Retinal pigment epithelial cell (primary cell): ENCODE measurements around the gene GAA.

Source experiments
- DNase-seq: peaks from one replicate; pipeline ENCODE4 v3.0.0-alpha.2; 2010; ENCODE audit warnings: low read depth
- H3K4me3 ChIP-seq: 2 replicates; pipeline ENCODE4 v1.5.1; 2011; ENCODE audit warnings: mild to moderate bottlenecking, low read length, control low read depth, moderate library complexity
- TF ChIP-seq, protein P1 (sequence below): conservative IDR thresholded peaks from 2 replicates; pipeline ENCODE4 v1.5.1; 2011; ENCODE audit warnings: low read depth, low read length, control low read depth, inconsistent platforms

The GAA gene

DNA sequence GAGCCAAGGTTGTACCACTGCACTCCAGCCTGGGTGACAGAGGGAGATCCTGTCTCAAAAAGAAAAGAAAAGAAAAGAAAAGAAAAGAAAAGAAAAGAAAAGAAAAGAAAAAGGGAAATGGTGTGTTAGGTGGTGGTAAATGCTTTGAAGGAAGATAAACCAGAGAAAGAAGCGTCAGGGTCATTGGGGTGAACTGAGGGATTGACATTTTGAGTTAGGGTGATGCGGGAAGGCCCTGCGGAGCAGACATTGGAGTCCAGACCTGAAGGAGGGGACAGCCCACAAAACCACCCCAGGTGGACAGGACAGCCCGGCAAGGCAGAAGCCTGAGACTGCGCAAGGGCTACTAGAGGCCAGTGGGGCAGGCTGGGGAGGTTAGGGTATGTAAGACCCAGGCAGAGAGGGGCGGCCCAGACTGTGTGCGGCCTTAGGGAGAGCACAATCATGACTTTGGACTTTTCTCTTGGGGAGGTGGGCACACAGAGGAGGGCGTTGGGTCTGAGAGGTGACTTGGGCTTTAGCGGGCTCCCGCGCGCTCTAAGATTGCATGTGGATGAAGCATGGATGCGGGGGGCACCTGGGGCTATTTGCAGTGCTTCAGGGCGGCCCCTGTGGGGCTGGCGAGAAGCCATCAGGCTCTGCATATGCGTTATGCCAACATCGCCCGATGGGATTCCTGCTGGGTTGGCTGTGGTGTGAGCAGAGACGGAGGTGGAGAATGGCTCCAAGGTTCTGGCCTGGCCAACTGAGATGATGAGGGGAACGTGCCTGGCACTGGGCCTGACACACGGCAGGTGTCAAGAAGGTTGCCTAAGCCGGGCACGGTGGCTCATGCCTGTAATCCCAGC lies 3.3 kb upstream of the GAA start:
- H3K4me3 ChIP-seq = no peak overlapping the region
- TF ChIP-seq, protein P1, sequence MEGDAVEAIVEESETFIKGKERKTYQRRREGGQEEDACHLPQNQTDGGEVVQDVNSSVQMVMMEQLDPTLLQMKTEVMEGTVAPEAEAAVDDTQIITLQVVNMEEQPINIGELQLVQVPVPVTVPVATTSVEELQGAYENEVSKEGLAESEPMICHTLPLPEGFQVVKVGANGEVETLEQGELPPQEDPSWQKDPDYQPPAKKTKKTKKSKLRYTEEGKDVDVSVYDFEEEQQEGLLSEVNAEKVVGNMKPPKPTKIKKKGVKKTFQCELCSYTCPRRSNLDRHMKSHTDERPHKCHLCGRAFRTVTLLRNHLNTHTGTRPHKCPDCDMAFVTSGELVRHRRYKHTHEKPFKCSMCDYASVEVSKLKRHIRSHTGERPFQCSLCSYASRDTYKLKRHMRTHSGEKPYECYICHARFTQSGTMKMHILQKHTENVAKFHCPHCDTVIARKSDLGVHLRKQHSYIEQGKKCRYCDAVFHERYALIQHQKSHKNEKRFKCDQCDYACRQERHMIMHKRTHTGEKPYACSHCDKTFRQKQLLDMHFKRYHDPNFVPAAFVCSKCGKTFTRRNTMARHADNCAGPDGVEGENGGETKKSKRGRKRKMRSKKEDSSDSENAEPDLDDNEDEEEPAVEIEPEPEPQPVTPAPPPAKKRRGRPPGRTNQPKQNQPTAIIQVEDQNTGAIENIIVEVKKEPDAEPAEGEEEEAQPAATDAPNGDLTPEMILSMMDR = no peak
- DNase-seq = no peak

DNA sequence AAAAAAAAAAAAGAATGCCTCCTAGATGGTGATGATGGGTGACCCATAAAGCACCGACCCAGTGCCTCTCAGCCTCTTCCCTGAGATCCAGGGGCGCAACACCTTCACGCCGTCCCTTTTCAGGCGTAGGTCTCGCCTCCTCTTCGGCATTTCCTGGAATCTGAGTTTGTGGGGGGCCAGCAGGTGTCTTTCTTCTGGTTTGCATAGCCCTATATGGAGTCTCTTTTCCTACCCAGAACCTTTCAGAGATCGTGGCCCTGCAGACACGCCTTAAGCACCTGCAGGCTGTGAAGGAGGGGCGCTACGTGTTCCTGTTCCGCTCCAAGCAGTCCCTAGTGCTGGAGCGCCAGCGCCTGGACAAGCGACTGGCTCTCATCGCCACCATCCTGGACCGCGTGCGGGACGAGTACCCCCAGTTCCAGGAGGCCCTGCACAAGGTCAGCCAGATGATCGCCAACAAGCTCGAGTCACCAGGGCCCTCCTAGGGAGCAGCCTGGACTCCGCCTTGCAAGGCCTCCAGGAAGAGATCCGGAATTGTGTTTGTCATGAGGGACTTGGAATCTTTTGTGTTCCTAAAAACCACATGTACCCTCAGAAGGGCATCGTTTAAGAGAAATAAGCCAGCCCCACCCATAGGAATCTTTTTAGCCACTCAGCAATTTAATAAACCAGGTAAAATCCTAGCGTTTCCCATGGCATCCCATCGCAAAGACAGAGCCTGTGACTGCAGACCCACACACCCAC lies 1.9 kb upstream of the GAA start:
- DNase-seq = no peak
- TF ChIP-seq, protein P1 = no peak
- no peak overlapping the region for H3K4me3 ChIP-seq

DNA sequence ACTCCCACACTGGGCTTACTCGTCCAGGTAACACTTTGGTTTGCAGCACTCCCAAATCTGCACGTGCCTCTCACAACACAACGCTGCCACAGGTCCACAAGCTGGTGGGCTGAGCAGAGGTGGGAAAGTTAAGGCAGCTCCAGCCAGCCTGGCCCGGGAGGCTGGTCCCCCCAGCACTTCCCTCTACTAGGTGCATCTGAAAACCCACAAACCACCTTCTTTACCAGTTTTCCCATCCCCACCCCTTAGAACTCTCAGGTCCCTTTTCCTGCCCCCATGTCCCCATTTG lies 1.4 kb upstream of the GAA start:
- no peak for DNase-seq
- TF ChIP-seq, protein P1 = no peak
- no peak overlapping the region for H3K4me3 ChIP-seq

DNA sequence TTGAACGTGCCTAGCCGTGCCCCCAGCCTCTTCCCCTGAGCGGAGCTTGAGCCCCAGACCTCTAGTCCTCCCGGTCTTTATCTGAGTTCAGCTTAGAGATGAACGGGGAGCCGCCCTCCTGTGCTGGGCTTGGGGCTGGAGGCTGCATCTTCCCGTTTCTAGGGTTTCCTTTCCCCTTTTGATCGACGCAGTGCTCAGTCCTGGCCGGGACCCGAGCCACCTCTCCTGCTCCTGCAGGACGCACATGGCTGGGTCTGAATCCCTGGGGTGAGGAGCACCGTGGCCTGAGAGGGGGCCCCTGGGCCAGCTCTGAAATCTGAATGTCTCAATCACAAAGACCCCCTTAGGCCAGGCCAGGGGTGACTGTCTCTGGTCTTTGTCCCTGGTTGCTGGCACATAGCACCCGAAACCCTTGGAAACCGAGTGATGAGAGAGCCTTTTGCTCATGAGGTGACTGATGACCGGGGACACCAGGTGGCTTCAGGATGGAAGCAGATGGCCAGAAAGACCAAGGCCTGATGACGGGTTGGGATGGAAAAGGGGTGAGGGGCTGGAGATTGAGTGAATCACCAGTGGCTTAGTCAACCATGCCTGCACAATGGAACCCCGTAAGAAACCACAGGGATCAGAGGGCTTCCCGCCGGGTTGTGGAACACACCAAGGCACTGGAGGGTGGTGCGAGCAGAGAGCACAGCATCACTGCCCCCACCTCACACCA lies 724 bp downstream of the GAA start:
- DNase-seq = no peak
- TF ChIP-seq, protein P1 = no peak
- peak overlapping the region; percentile 86 for H3K4me3 ChIP-seq

DNA sequence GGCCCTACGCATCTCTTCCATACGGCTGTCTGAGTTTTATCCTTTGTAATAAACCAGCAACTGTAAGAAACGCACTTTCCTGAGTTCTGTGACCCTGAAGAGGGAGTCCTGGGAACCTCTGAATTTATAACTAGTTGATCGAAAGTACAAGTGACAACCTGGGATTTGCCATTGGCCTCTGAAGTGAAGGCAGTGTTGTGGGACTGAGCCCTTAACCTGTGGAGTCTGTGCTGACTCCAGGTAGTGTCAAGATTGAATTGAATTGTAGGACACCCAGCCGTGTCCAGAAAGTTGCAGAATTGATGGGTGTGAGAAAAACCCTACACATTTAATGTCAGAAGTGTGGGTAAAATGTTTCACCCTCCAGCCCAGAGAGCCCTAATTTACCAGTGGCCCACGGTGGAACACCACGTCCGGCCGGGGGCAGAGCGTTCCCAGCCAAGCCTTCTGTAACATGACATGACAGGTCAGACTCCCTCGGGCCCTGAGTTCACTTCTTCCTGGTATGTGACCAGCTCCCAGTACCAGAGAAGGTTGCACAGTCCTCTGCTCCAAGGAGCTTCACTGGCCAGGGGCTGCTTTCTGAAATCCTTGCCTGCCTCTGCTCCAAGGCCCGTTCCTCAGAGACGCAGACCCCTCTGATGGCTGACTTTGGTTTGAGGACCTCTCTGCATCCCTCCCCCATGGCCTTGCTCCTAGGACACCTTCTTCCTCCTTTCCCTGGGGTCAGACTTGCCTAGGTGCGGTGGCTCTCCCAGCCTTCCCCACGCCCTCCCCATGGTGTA lies 1.5 kb downstream of the GAA start:
- no peak overlapping the region for H3K4me3 ChIP-seq
- no peak for DNase-seq
- TF ChIP-seq, protein P1 = no peak

DNA sequence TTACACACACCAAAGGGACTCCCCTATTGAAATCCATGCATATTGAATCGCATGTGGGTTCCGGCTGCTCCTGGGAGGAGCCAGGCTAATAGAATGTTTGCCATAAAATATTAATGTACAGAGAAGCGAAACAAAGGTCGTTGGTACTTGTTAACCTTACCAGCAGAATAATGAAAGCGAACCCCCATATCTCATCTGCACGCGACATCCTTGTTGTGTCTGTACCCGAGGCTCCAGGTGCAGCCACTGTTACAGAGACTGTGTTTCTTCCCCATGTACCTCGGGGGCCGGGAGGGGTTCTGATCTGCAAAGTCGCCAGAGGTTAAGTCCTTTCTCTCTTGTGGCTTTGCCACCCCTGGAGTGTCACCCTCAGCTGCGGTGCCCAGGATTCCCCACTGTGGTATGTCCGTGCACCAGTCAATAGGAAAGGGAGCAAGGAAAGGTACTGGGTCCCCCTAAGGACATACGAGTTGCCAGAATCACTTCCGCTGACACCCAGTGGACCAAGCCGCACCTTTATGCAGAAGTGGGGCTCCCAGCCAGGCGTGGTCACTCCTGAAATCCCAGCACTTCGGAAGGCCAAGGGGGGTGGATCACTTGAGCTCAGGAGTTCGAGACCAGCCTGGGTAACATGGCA lies 2.2 kb downstream of the GAA start:
- TF ChIP-seq, protein P1 = no peak
- H3K4me3 ChIP-seq = no peak overlapping the region
- no peak for DNase-seq
